Nephron (organoid): ENCODE data around the gene QKI.

Experiments used
- H3K27ac Mint-ChIP-seq, 3 experiments: 2 replicates each; pipeline ENCODE4 v1.8.0; 2020; ENCODE audit warnings: mixed read lengths in 3 of 3, mild to moderate bottlenecking in 2 of 3, moderate library complexity in 1 of 3
- H3K27me3 Mint-ChIP-seq: 2 replicates; pipeline ENCODE4 v1.8.0; 2021; ENCODE audit warnings: low read depth, mild to moderate bottlenecking, moderate library complexity, mixed read lengths
- H3K36me3 Mint-ChIP-seq: 2 replicates; pipeline ENCODE4 v1.8.0; 2020; ENCODE audit warnings: low read depth, mixed read lengths
- H3K4me1 Mint-ChIP-seq: 2 replicates; pipeline ENCODE4 v1.8.0; 2020; ENCODE audit warnings: mixed read lengths
- H3K4me3 Mint-ChIP-seq, 3 experiments: 2 replicates each; pipeline ENCODE4 v1.8.0; 2020; ENCODE audit warnings: mild to moderate bottlenecking in 3 of 3, mixed read lengths in 3 of 3, moderate library complexity in 2 of 3
- H3K9me3 Mint-ChIP-seq: 2 replicates; pipeline ENCODE4 v1.8.0; 2020; ENCODE audit warnings: mixed read lengths
- CTCF ChIP-seq, 3 experiments: fragments of 200-600 bp; sonication (generic); IDR thresholded peaks; one replicate each; pipeline ENCODE4 v1.5.0; 2021; ENCODE audit warnings: antibody characterized with exemption in 3 of 3; ENCODE audit not compliant: unreplicated experiment in 3 of 3

Gene QKI

GRCh38 chr6:163580311-163581030, 166.0 kb downstream of the QKI start:
- Mint-ChIP-seq H3K27me3 (no peaks in the 10 kb centered on the region), H3K4me1 (peaks cover 42% of the 10 kb centered on the region), H3K9me3 (peaks cover 3% of the 10 kb centered on the region), H3K4me3 (no peak overlapping the region), H3K27ac (no peak overlapping the region), H3K36me3 (peaks cover 8% of the 10 kb centered on the region)
- TF ChIP-seq CTCF (IDR thresholded peaks at IDR 0.05; ENCODE audit: unreplicated experiment in 3 of 3): no peak

GRCh38 chr6:163583558-163583957, 169.0 kb downstream of the QKI start:
- Mint-ChIP-seq H3K36me3 (no peaks in the 10 kb centered on the region), H3K4me1 (peaks cover 39% of the 10 kb centered on the region)

GRCh38 chr6:163585932-163586437, 171.5 kb downstream of the QKI start:
- TF ChIP-seq CTCF (IDR thresholded peaks at IDR 0.05; ENCODE audit: unreplicated experiment in 3 of 3): no peak
- Mint-ChIP-seq H3K4me1 (peaks cover 21% of the 10 kb centered on the region), H3K9me3 (peaks cover 20% of the 10 kb centered on the region), H3K27ac (no peak overlapping the region), H3K4me3 (no peak overlapping the region), H3K27me3 (no peaks in the 10 kb centered on the region), H3K36me3 (peaks cover 12% of the 10 kb centered on the region)

More at GRCh38 chr6:163583558-163583957, 169.0 kb downstream of the QKI start:
- Mint-ChIP-seq H3K9me3 (peaks cover 3% of the 10 kb centered on the region), H3K27ac (no peak overlapping the region), H3K27me3 (no peaks in the 10 kb centered on the region), H3K4me3 (no peak overlapping the region)
- TF ChIP-seq CTCF (IDR thresholded peaks at IDR 0.05; ENCODE audit: unreplicated experiment in 3 of 3): no peak

- Mint-ChIP-seq H3K9me3 (peaks cover 25% of the 10 kb centered on the region), H3K27me3 (no peaks in the 10 kb centered on the region), H3K4me3 (no peak overlapping the region), H3K27ac (no peak overlapping the region), H3K36me3 (peaks cover 16% of the 10 kb centered on the region), H3K4me1 (peaks cover 19% of the 10 kb centered on the region)
- no peak for TF ChIP-seq CTCF (IDR thresholded peaks at IDR 0.05; ENCODE audit: unreplicated experiment in 3 of 3)
Measured at GRCh38 chr6:163586888-163587287, 172.4 kb downstream of the QKI start.

- no peak overlapping the region for H3K4me3 Mint-ChIP-seq
- no peaks in the 10 kb centered on the region for H3K27me3 Mint-ChIP-seq
- no peak overlapping the region for H3K27ac Mint-ChIP-seq
- H3K9me3 Mint-ChIP-seq: peaks cover 37% of the 10 kb centered on the region
- no peak for TF ChIP-seq CTCF (IDR thresholded peaks at IDR 0.05; ENCODE audit: unreplicated experiment in 3 of 3)
- peaks cover 26% of the 10 kb centered on the region for H3K36me3 Mint-ChIP-seq
- peaks cover 12% of the 10 kb centered on the region for H3K4me1 Mint-ChIP-seq
Measured at GRCh38 chr6:163588220-163588919, 173.9 kb downstream of the QKI start.
